GM21619 (cell line): Measurements from ENCODE around the gene UGCG.
"Not testable (repeated sequence)": the region's sequence is repeated elsewhere in the genome, so short reads cannot be mapped to it uniquely, and the experiment has no call there.

Source experiments
- ATAC-seq: cut with Tn5 transposase; IDR thresholded peaks from one replicate; pipeline ENCODE4 v1.9.1; 2021; ENCODE audit not compliant: unreplicated experiment

The UGCG gene

GRCh38 chr9:111949919-111950318 lies 53.3 kb downstream of the UGCG start:
- no peak for ATAC-seq

DNA sequence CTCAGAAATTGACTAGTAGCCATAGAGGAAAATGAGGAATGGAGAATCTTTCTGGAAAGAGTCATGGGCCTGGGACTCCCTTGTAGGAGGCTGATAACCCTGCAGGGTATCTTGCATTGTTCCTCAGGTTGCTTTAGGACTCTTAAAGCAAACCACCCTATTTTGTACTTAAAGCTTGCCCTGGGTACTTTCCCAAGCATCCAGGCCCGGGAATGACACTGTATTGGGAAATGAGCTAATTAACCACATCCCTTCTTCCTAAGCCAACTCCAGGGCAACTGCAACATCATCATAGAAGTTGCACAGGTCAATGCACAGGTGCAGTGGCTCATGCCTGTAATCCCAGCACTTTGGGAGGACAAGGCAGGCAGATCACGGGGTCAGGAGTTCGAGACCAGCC lies 55.9 kb downstream of the UGCG start:
- ATAC-seq: no peak

GRCh38 chr9:111953444-111953843 lies 56.8 kb downstream of the UGCG start:
- no peak for ATAC-seq

- no peak for ATAC-seq
Observed at GRCh38 chr9:111955048-111955447, 58.4 kb downstream of the UGCG start.

GRCh38 chr9:111957856-111958631 lies 61.4 kb downstream of the UGCG start:
- peak; percentile 62 for ATAC-seq

DNA sequence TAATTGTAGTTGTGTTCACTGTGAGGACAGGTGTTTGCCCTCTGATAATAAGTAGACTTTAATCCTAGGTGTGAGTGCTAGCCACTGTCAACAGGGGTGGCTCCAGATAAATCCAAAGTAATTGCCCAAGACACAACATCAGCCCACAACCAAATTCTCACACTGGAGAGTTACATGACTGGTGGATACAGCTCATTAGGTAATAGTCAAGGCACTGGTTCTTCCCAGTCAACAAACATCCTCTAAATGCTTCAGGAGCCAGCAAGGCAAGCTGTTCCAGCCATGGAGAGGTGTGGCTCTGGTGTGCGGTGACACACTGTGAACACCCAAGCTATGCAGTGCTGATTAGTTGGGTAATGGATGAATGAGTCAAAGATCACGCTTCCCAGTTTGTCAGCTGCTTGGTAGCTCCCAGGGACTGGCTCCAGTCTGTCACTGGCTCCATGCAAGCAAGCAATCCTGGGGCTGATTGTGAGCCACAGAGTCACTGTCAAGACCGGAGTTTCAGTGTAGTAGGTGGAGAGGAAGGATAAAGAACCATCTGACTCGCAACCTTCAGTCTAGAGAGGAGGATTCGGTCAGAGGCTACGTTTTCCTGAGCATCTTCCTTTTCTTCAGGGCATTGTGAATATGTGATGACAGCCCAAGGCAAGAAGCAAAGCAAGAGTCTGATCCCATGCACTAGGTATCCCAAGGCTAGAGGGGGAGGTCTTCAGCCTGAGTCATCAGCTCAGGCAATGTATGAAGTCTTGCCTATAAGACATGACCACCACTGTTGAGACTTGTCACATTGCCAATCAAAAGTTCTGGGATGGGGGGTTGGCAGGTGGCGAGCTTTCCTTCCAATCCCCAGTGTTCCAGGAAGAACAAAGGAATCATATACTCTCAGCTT lies 63.1 kb downstream of the UGCG start:
- ATAC-seq: no peak

DNA sequence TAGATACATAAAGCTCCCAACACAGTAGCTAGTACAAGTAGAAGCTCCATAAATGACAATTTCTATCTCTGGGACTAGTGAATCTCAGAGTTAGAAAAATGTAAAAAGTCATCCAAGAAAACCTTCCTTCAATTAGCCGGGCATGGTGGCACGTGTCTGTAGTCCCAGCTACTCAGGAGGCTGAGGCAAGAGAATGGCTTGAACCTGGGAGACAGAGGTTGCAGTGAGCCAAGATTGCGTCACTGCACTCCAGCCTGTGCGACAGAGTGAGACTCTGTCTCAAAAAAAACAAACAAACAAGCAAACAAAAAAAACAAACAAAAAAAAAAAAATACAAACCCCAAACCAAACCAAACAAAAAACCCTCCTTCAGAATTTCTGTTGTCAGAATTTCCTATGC lies 63.9 kb downstream of the UGCG start:
- ATAC-seq: not testable (repeated sequence)

GRCh38 chr9:111961009-111961408 lies 64.4 kb downstream of the UGCG start:
- ATAC-seq: no peak

- ATAC-seq: no peak
Observed at GRCh38 chr9:111961575-111961974, 65.0 kb downstream of the UGCG start.

DNA sequence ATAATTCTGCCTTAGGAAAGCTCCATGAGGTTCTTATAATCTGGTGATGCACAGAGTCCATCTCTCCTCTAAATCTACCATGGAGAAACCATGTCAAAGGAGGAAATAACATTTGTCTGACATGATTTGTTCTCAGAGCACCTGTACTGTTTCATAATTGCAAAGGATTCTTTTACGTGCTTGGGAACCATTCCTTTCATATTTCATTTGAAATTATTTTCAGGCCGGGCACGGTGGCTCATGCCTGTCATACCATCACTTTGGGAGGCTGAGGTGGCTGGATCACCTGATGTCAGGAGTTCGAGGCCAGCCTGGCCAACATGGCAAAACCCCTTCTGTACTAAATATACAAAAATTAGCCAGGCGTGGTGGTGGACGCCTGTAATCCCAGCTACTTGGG lies 65.4 kb downstream of the UGCG start:
- no peak for ATAC-seq

GRCh38 chr9:111963995-111964394 lies 67.4 kb downstream of the UGCG start:
- no peak for ATAC-seq

DNA sequence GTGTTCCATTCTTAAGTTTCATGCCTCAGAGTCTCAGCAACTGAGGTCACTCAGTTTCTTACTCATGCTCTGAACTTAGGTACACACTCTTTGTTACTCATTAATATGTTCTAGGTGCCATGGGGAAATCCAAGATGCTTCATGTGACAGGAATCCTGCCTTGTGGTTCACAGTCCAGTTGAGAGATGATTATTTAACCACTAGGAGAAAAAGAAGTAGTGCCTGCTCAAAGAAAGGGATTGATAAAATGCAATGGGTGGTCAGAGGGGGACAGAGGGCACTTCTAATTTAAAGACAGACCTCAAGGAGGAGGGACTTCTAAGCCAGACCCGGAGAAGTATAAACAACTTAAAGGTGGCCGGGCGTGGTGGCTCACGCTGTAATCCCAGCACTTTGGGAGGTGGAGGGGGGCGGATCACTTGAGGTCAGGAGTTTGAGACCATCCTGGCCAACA lies 69.0 kb downstream of the UGCG start:
- ATAC-seq: peak; percentile 75

DNA sequence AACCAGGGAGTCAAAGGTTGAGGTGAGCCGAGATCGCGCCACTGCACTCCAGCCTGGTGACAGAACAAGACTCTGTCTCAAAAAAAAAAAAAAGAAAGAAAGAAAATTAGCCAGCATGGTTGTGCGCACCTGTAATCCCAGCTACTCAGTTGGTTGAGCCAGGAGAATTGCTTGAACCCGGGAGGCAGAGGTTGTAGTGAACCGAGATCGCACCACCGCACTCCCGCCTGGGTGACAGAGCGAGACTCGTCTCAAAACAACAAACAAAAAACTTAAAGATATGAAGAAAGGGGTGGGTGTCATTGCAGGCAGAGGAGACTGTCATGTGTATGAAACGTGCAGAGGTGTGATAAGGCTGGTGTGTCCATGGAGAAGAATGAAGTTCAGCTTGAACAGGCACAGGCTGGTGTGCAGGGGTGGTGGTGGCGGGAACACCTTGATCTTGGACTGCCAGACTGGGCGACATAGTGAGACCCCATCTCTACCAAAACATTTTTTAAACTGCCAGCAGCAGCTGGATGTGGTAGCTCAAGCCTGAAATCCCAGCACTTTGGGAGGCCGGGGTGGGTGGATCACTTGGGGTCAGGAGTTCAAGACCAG lies 69.6 kb downstream of the UGCG start:
- ATAC-seq: no peak

- ATAC-seq: no peak
Observed at GRCh38 chr9:111966861-111967291, 70.3 kb downstream of the UGCG start.

- no peak for ATAC-seq
Observed at GRCh38 chr9:111967621-111968020, 71.0 kb downstream of the UGCG start.

DNA sequence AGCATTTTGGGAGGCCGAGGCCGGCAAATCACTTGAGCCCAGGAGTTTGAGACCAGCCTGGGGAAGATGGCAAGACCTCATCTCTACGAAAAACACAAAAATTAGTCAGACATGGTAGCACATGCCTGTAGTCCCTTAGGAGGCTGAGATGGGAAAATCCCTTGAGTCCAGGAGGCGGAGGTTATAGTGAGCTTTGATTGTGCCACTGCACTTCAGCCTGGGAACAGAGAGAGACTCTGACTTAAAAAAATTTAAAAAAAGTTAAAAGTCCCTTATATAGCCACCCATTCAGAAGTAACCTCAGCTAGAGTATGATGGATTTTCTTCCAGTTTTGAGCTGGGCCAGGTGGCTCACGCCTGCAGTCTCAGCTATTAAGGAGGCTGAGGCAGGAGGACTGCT lies 72.4 kb downstream of the UGCG start:
- no peak for ATAC-seq

GRCh38 chr9:111969622-111970021 lies 73.0 kb downstream of the UGCG start:
- ATAC-seq: no peak

GRCh38 chr9:111970827-111971226 lies 74.2 kb downstream of the UGCG start:
- no peak for ATAC-seq

GRCh38 chr9:111974092-111974681 lies 77.6 kb downstream of the UGCG start:
- ATAC-seq: no peak

- no peak for ATAC-seq
Observed at GRCh38 chr9:111975709-111976108, 79.1 kb downstream of the UGCG start.

DNA sequence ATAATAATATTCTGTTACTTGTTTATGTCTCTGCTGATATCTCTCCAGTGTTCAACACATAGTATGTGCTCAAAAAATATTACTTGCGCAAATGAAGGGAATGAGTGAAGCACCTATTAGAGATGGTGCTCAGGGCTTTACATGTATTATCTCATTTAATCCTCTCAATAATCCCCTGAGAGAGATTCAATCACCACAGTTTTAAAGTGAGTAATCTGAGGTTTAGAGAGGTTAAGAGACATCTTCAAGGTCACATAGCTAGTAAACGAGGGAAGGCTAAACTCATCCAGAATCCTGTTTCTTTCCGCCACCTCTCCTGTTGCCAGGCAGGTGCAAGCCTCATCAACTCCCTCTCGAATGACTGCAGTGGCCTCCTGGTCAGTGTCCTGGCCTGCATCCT lies 82.0 kb downstream of the UGCG start:
- ATAC-seq: no peak
